ENCODE measurements around the gene PHF2. TPM values are rescaled to one million over a fixed set of nuclear protein-coding genes. Genes with fewer than 3 reads are reported as not detected.

Gene PHF2
- total and polyA plus RNA-seq, 2 experiments from 2014 or later, result 4.3 to 11.8 TPM

GRCh38 chr9:93645921-93646639, 69.7 kb downstream of the PHF2 start (continued):
- TF ChIP-seq, protein P1, sequence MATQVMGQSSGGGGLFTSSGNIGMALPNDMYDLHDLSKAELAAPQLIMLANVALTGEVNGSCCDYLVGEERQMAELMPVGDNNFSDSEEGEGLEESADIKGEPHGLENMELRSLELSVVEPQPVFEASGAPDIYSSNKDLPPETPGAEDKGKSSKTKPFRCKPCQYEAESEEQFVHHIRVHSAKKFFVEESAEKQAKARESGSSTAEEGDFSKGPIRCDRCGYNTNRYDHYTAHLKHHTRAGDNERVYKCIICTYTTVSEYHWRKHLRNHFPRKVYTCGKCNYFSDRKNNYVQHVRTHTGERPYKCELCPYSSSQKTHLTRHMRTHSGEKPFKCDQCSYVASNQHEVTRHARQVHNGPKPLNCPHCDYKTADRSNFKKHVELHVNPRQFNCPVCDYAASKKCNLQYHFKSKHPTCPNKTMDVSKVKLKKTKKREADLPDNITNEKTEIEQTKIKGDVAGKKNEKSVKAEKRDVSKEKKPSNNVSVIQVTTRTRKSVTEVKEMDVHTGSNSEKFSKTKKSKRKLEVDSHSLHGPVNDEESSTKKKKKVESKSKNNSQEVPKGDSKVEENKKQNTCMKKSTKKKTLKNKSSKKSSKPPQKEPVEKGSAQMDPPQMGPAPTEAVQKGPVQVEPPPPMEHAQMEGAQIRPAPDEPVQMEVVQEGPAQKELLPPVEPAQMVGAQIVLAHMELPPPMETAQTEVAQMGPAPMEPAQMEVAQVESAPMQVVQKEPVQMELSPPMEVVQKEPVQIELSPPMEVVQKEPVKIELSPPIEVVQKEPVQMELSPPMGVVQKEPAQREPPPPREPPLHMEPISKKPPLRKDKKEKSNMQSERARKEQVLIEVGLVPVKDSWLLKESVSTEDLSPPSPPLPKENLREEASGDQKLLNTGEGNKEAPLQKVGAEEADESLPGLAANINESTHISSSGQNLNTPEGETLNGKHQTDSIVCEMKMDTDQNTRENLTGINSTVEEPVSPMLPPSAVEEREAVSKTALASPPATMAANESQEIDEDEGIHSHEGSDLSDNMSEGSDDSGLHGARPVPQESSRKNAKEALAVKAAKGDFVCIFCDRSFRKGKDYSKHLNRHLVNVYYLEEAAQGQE (IDR thresholded peaks at IDR 0.05; ENCODE audit: unreplicated experiment), result no peak
- no peak for TF ChIP-seq STAT1 (IDR thresholded peaks at IDR 0.05; ENCODE audit: unreplicated experiment)
- TF ChIP-seq EZH2phosphoT487 (IDR thresholded peaks at IDR 0.05; ENCODE audit: unreplicated experiment), result no peak
- TF ChIP-seq CREB1 (CRISPR knock-in tag; IDR thresholded peaks at IDR 0.05; ENCODE audit: low read depth), result no peak
- no peak for TF ChIP-seq ZNF331 (CRISPR knock-in tag; IDR thresholded peaks at IDR 0.05; ENCODE audit: low read depth)
- TF ChIP-seq EZH2 (IDR thresholded peaks at IDR 0.05; ENCODE audit: low read depth, unreplicated experiment), result no peak
- TF ChIP-seq, protein P2, sequence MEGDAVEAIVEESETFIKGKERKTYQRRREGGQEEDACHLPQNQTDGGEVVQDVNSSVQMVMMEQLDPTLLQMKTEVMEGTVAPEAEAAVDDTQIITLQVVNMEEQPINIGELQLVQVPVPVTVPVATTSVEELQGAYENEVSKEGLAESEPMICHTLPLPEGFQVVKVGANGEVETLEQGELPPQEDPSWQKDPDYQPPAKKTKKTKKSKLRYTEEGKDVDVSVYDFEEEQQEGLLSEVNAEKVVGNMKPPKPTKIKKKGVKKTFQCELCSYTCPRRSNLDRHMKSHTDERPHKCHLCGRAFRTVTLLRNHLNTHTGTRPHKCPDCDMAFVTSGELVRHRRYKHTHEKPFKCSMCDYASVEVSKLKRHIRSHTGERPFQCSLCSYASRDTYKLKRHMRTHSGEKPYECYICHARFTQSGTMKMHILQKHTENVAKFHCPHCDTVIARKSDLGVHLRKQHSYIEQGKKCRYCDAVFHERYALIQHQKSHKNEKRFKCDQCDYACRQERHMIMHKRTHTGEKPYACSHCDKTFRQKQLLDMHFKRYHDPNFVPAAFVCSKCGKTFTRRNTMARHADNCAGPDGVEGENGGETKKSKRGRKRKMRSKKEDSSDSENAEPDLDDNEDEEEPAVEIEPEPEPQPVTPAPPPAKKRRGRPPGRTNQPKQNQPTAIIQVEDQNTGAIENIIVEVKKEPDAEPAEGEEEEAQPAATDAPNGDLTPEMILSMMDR (conservative IDR thresholded peaks at IDR 0.05; ENCODE audit: low read depth in 2 of 2), result no peak
- TF ChIP-seq ZNF114 (CRISPR knock-in tag; IDR thresholded peaks at IDR 0.05), result no peak
- TF ChIP-seq, protein P3, sequence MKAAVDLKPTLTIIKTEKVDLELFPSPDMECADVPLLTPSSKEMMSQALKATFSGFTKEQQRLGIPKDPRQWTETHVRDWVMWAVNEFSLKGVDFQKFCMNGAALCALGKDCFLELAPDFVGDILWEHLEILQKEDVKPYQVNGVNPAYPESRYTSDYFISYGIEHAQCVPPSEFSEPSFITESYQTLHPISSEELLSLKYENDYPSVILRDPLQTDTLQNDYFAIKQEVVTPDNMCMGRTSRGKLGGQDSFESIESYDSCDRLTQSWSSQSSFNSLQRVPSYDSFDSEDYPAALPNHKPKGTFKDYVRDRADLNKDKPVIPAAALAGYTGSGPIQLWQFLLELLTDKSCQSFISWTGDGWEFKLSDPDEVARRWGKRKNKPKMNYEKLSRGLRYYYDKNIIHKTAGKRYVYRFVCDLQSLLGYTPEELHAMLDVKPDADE (IDR thresholded peaks at IDR 0.05), result no peak
- TF ChIP-seq POLR2AphosphoS5 (IDR thresholded peaks at IDR 0.05; ENCODE audit: low read depth), result no peak

DNA sequence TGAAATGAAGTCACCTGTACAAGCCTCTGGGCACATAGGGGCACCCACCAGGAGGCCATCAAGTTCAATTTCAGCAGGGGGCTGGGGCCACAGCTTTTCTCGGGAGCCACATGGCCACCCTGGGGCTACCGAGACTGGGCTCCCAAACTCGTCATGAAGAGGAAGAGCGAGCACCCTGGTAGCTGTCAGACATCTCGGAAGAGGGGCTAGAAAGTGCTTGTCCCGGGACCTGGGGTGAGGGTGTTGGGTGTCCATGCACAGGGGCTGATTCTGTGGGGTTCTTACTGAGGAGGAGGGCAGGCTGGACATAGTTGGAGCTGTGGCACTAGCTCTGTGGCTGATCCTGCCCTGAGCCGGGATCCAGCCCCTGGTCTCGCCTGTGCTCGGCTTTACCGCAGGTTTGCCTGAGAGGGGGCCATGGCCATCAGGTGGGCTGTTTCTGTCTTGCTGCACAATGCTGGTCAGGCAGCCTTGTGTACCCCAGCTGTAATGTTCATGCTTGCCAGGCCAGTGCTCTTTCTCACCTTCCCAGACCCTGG, 70.3 kb downstream of the PHF2 start:
- Histone ChIP-seq H3F3A (replicated peaks; ENCODE audit: low read depth) (no peaks in the 10 kb centered on the region), H4K20me1 (replicated peaks; ENCODE audit: insufficient read depth) (no peaks in the 10 kb centered on the region), H3K4me1 (ENCODE audit: insufficient read depth) (no peaks in the 10 kb centered on the region), H3K27me3 (ENCODE audit: insufficient read depth) (no peaks in the 10 kb centered on the region), H3K36me3 (ENCODE audit: insufficient read depth) (no peaks in the 10 kb centered on the region), H3K27ac (ENCODE audit: low read depth) (no peak overlapping the region), H3K4me3 (no peak overlapping the region), H3K9me2 (ENCODE audit: insufficient read depth) (no peaks in the 10 kb centered on the region), H3K4me2 (no peak overlapping the region), H2AFZ (no peak overlapping the region), H3K79me2 (replicated peaks; ENCODE audit: insufficient read depth) (no peaks in the 10 kb centered on the region)
- peaks cover 4% of the 10 kb centered on the region; the same call in 2 of the 3 replicates for H3K4me1 Mint-ChIP-seq
- no peak for DNase-seq (ENCODE audit: low spot score)
- peaks cover 4% of the 10 kb centered on the region for H3K27me3 Mint-ChIP-seq (ENCODE audit: insufficient read depth, low read depth, poor library complexity)
- H3K9me3 Mint-ChIP-seq, result no peaks in the 10 kb centered on the region
- no peak overlapping the region for H3K27ac Mint-ChIP-seq
- no peaks in the 10 kb centered on the region for H3K36me3 Mint-ChIP-seq (ENCODE audit: low read depth)
- ATAC-seq, result no peak
- H3K4me3 Mint-ChIP-seq, result no peak overlapping the region
- TF ChIP-seq CREB1 (CRISPR knock-in tag; IDR thresholded peaks at IDR 0.05; ENCODE audit: low read depth), result no peak
- TF ChIP-seq, protein P2 (conservative IDR thresholded peaks at IDR 0.05; ENCODE audit: low read depth in 2 of 2), result no peak
- no peak for TF ChIP-seq EZH2phosphoT487 (IDR thresholded peaks at IDR 0.05; ENCODE audit: unreplicated experiment)
